MV-4-11 (cell line): ENCODE results near the gene GALNT6.
"Not testable (repeated sequence)": the region's sequence is repeated elsewhere in the genome, so short reads cannot be mapped to it uniquely, and the experiment has no call there.

Experiments used
- DNase-seq: peaks from one replicate; lab custom pipeline; 2025; lab: John Stamatoyannopoulos, UW

The GALNT6 gene

DNA sequence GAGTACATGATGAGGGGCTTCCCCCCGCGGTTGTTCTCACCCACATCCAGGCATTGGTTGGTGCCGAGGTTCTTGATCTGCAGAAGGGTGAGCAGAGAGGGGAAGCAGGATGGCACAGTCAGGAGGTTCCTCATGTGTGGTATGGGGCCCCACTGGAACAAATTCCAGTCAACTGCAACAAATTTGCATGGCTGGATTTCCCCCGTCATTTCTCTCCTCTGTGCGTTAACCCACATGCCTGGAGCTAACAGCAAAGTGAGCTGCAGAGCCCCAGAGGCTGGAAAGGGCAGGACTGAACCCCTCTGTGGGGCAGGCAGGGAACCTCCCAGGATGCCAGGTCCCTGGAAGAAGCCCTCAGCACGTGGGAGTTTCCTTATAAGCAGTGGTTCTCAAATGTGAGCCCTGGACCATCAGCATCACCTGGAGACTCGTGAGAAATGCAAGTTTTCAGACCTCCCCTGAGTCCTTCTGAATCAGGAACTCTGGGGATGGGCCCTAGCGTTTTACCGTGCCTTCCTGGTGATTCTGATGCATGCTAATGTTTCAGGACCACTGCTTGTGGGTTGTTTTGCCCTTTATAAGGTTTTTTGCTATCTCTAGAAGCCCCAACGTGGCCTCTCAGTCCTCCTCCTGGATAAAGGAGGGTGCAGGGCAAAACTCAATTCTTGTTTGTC, 33.7 kb downstream of the GALNT6 start:
- DNase-seq: no peak

DNA sequence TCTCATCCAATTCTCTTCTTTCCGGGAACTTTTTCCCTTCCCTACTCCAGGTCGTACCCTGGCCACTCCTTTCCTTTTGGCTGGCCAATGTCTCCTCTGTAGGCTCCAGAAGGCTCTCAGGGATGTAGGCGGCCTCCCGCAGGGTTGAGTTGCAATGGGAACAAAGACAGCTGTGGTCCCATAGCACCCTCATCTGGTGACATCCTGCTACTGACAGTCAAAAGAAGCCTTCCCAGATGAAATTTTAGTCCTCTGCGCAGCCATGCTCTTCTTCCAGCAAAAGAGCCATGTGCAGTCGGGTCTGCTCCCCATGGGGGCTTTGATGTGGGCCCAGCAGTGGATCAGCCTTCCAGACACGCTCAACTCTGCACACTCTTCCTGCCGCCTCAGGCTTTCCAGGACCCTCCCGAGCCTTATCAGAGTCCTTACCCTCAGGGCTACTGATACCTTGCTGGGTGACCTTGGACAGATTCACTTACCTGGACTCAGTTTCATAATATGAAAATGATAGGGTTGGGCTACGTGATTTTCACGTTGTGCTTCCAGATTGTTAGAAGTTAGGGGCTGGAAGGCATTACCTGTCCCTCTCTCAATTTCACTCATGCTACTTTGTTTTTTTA, 39.2 kb downstream of the GALNT6 start:
- peak; percentile 35 for DNase-seq

DNA sequence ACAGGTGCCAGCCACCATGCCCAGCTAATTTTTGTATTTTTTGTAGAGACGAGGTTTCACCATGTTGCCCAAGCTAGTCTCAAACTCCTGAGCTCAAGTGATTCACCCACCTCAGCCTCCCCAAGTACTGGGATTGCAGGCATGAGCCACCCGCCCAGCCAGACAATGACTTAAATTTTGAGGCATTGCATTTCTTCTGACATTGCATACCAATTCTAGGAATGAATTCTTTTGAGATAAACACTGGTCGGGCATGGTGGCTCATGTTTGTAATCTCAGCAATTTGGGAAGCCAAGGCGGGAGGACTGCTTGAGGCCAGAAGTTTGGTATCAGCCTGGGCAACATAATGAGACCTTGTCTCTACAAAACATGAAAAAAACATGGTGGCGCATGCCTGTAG, 42.2 kb downstream of the GALNT6 start:
- no peak for DNase-seq

DNA sequence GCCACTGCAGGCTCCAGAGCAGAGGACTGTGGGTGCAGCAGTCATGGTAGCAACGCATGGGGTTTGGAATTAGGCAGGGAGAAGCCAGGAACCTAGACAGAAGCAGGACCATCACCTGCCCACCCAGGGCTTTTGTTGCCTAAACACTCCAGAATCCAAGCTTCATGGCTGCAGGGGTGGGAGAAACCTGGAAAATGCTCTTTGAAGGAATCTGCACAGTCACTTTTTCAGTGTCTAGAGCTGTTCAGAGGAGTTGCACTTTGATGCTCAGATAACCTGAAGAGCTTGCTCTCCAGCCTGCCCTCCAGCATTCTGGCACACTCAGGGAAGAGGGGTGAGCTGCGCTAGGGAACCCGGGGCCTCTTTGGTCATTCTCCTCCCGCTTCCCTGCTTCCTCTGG, 43.1 kb downstream of the GALNT6 start:
- DNase-seq: no peak

DNA sequence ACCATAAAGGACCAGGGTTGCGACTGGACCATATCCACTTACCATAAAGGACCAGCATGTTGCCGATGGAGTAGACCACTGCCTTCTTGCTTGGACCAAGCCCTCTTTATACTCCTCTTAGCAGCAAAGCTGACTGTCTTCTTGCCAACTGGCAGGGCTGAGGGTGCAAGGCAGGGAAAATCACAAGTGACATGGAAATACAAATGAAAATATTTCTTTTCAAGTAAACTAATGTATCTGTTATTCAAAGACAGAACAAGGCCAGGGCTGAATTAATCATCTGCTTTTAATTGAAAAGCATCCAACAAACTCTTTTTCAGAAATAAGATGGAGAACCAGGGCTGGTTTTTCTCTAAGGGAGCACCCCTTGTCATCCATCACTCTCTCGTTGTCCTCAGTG, 44.6 kb downstream of the GALNT6 start, which contains the start of gene CELA1:
CELA1 (minus strand) TSS at position 99 of the 400 bp plus-strand sequence; CDS start at position 58, 41 bp downstream.
- no peak for DNase-seq

DNA sequence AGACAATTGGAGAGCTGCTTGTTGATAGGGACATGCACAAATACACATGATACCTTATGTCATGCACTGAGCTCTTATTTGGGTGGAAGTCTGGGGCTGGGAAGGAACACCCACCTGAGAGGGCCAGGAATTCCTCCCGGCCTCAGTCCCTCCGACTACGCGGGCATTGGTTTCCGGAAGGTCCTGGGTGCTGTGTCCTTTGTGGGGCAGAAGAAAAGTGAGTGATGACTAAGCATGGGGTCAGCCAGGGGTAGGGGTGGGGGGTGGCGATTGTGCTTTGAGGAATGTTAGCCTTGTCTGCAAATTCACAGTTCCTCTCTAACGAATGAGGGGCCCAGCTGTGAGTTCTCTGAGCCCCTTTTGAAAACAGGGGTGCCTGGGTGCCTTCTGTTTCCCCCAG, 45.5 kb downstream of the GALNT6 start:
- peak; percentile 29 for DNase-seq

DNA sequence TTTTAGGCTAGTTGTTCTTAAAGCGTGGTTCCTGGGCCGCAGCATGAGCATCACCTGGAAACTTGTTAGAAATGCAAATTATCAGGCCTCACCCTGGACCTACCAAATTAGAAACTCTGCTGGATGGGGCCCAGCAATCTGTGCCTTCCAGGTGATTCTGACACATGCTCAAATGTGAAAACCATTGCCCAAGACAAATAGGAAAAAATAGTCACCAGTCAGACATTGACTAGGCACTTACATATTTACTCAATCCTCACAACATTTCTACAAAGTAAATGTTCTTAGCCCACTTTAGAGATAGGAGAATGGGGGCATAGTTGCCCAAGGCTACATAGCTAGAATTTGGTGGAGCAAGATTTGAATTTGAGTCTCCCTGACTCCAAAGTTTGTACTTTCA, 48.0 kb downstream of the GALNT6 start:
- DNase-seq: no peak

DNA sequence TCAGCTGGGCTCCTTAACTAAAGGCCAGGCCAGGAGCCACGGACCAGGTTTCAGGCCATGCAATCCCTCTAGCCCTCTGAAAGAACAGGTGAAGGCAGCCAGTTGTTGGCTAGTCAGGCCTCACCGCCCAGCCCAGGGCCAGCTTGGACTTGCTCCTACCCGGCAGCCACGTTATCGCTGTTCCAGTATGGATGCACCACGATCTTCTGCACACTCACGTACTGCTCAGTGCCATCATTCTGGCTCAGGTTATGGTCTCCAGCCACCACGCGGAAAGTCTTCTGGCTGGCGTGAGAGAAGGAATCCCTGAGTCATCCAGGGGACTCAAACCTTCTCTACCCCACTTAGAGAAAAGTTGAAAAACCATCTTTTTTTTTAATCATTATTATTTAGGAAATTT, 48.8 kb downstream of the GALNT6 start:
- DNase-seq: no peak

DNA sequence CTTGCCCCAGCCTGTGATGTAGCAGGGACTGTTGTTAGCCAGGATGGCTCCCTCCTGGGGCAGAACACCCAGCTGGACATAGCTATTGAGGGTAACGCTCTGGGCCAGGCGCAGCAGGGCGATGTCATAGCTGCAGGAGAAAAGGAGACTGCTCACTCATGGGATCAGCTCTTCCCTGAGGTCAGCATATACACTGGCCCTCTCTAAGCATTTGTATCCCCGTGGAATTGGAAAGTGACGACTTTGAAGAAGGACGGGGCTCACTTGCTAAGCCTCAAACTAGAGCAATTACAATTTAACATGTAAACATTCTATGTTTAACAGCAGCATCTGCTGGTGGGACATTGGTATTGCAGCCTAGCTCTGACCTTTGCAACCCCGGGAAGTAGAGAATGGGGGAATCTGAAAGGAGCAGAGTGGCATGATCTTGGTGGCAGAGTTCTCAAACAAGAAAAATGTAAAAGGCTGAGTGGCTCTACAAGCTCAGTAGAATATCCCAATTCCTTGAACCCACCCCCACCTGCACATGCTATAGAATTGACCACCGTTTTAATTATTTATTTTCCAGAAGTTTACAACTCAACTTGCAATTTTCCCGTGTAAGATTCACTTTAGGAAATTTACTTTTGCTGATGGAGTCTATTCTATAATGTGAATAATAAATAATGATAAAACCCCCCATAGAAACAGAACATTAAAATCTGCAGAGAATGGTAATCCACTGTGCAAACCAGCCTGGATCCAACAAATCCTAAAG, 49.8 kb downstream of the GALNT6 start:
- peak; percentile 67 for DNase-seq

DNA sequence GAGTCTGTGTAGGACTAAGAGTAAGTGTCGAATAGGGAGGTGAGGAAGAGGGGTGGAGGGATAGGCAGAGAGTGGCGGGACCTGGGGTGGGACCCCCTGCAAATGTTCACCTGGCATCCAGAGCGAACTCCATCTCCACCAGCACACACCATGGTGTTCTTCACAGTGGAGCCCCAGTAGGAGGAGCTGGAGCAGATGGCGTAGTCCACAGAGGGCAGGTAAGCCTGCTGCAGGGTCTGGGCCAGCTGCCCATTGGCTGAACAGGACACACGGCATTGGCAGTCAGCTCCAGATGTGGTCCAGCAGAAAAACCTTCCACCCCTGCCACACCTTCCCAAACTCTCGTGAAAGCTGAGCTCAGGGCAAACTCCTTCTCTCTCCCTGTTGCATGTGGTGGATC, 51.5 kb downstream of the GALNT6 start:
- DNase-seq: no peak

DNA sequence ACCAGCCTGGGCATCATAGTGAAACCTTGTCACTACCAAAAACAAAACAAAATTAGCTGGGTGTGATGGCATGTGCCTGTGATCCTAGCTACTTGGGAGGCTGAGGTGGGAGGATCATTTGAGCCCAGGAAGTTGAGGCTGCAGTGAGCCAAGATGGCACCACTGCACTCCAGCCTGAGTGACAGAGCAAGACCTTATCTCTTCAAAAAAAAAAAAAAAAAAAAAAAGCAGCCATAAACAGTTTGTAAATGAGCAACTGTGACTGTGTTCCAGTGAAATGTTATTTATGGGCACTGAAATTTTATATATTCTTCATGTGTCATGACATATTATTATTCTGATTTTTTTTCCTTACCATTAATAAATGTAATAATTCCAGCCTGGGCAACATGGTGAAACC, 53.9 kb downstream of the GALNT6 start:
- not testable (repeated sequence) for DNase-seq

DNA sequence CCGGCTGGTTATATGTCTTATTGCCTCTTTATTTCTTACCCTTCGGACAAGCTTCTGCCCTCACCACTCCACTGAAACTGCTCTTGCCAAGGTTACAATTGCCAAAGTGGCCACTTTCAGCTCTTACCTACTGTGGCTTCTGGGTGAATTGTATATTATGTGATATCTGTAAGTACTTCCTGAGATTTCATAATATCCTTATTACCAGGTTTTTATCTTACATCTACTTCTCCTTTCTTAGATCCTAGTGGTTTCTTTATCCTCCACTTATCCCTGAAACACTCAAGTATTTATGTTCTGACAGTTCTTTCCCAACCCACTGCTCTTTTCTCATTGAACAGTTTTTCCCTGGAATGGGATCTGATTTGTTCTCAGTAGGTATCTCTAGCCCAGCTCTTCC, 55.3 kb downstream of the GALNT6 start:
- DNase-seq: peak; percentile 81

DNA sequence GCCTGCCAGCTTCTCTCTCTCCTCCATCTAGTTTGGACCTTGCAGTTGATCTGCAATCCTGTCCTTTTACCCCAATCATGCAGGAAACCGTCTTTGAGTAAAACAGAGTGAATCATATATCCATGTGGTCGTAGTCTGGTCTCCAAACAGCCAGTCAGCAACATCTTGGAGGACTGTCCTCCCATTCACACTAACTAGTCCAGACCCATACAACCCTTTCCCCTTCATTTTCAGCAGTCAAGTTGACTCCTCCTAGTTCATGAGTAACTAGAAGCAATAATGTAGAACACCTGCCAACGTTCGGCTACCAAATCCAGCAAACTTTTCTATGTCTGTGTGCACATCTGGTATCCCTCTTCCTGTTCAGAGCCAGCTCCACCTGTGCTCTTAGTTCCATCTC, 56.4 kb downstream of the GALNT6 start:
- DNase-seq: peak; percentile 34

DNA sequence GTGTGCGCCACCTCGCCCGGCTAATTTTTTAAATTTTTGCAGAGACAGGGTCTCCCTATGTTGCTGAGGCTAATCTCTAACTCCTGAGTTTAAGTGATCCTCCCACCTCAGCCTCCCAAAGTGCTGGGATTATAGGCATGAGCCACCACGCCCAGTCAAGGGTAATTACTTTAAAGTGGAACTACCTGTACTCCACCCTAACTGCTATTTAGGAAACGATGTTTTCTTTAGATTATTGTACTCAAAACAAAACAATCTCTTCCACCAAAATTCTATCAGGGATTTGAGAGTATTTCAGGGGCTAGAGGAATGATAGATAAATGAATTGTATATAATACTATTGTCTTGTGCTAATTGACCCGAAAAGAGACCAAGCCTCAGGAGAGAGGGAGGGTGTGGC, 57.7 kb downstream of the GALNT6 start:
- no peak for DNase-seq

DNA sequence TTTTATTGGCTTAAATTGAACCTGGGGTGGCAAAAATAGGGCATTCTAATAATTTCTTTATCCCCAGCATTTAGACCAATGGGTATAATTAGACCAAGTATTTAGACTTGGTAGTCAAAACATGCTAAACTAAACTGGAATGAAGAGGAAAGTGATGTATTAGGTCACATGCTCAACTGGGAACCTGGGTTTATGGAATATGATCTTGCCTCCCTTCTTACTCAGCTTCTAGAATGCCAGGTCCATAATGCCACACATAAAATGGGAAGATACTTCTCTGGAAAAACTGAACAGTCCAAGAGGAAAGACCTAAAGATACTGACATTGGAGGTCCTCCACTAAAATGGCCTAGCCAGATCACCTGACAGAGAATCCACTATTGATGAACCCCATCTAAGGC, 61.0 kb downstream of the GALNT6 start:
- DNase-seq: no peak

DNA sequence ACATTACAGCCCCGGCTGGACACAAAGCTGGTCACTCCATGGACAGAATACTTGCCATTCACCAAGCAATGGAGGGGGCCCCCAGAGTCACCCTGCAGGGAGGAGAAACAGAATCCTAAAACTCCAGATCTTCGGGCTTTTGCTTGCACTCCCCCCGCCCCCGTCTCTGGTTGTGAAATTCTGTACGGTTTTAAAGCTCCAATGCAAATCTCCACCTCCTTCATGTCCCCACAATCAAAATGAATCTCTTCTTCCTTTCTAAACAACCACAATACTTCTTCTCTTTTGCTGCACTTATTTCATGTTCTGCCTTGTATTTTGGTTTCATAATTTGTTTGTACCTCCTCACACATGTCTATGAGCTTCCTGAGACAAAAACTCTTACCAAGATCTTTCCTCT, 61.5 kb downstream of the GALNT6 start:
- DNase-seq: peak; percentile 73

DNA sequence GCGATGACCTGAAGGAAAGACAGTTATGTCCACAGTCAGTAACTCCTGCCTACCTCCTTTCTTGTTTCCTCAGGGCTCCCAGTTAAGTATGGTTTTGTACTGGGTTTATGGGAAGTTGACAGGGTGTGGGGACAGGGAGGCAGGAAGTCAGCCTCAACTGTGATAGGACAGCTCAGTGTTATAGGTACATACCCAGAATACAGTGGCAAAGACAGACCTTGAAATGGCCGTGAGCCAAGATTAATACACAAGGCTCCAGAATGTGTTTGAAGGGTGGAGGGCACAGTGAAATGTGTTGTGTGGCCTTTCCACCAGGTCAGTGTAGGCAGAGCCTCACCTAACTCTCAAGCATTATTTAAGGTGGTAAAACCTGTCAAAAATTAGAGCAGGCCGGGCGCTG, 62.6 kb downstream of the GALNT6 start:
- no peak for DNase-seq

DNA sequence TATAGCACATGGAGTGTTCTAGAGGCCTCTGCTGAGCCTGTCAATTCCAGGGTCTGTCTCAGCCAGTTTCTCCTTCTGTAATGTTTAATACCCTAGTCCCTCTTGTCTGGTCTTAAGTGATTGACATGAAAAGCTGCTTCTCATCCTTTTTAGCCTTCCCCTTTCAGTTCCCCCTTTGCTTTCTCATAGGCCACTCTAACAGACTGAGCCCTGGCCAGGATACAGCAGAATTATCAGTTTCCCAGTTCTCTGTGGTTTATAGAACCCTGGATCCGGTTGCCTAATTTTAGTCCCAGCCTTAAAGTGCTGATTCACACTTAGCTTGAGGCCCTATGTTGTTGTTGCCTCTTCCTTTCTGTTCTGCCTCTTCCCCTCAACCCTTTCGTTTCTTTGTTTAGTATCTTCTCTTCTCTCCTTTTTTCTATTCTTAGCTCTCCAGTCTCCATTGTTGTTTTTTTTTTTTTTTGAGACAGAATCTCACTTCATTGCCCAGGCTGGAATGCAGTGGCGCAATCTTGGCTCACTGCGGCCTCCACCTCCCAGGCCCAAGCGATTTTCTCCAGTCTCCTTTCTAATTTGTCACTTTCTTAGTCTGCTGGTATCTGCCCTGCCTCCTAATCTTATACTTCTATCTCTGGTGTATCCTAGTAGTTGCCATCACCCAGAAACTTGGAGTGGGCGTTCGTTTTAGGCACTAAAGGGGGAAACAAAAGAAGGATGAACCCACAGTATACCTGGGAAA, 64.3 kb downstream of the GALNT6 start:
- DNase-seq: peak; percentile 100

DNA sequence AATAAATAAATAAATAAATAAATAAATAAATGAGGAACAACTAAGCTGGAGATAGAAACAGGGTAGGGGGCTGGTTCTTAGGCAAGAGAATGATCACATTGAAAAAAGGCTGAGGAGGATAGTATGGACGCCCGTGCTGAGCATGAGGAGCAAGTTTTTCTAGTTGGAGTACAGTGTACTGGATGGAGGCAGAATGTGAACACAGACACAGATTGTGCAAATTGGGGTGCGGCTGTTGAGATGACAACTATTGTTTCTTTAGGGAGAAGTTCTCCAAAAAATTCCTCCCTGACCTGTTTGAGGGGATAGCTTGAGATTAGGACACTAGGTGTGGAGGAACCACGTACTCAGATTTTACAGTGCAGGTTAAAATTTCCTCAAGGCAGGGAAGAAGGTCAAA, 66.3 kb downstream of the GALNT6 start:
- no peak for DNase-seq

DNA sequence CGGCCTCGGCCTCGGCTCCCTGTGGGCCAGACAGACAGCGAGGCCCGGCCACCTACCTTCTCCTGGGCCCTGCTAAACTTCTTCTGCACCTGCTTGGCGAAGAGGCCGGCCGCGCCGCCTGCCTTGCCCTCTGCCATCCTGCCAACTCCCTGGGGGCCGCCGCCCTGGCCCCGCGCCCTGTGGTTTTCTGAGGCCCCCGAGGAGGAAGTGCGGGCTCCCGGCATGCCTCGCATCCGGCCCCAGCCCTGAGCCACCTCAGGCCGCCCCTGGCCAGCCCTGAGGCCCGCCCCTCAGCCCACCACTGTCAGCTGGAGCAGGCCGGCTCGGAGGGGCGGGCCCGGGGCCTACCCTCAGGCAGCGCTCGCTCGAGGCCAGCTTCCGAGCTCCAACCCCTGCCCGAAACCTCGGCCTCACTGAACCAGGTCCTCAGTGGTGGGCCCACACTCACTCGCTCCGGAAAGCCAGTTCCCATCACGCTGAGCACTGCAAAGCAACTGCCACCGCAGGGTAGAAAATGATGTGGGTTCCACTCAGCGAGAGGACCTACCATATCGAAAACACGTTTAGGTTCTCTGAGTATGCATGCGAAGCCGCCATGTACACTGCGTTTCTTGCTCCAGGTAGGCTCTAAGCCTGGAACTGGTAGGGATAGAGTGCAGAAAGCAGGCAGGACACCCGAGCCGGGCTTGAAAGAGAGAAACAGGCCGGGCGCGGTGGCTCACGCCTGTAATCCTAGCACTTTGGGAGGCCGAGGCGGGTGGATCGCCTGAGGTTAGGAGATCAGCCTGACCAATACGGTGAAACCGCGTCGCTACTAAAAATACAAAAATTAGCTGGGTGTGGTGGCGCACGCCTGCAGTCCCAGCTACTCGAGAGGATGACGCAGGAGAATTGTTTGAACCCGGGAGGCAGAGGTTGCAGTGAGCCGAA, 67.0 kb downstream of the GALNT6 start, which contains the start of gene BIN2:
BIN2 (minus strand) TSS at position 209 of the 930 bp plus-strand sequence; CDS start at position 137, 72 bp downstream.
- peak; percentile 80 for DNase-seq

DNA sequence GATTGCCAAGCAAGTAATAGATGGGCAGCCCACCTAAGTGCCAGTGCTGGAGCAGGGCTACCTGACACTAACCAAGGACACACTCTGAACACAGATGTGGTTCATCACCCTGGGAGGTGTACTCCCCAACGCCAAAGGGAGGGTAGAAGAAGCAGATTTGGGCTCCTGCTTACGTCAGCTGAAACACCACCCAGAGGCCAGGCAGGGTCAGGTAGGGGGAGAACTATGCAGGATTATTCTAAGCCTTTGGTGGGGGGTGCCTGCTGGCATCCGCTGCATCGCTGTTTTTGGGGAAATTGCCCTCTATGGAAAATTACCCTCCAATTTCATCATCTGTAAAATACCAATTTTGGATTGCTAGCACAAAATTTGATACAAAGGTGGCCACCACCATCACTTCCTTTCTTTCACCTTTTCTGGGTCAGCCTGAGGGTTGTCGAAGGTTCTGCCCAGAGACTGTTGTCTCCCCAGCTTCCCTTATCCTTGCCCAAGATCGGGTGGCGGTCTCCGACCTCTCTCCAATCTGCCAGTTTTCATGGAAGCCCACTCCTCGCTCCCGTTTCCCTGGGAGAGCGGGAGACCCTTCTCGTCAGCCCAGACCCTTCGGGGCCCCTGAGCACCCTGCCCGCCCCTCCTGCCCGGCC, 67.8 kb downstream of the GALNT6 start:
- DNase-seq: no peak
